ENCODE results near the gene REV1. TPM values are rescaled to one million over a fixed set of nuclear protein-coding genes. Genes with fewer than 3 reads are reported as not detected.
"Not testable (repeated sequence)": the region's sequence is repeated elsewhere in the genome, so short reads cannot be mapped to it uniquely, and the experiment has no call there.

The REV1 gene
- polyA plus RNA-seq, 4 donors, result 51.0 to 73.9 (median 59.6) TPM

GRCh38 chr2:99488539-99489062 is 1.2 kb downstream of the REV1 start:
- peak in 1 of 4 donors; percentile 12 for DNase-seq (ENCODE audit: low read depth in 4 of 4, low spot score in 3 of 4)

- no peak for DNase-seq (ENCODE audit: low read depth in 4 of 4, low spot score in 3 of 4)
Observed at GRCh38 chr2:99487906-99488305, 1.9 kb downstream of the REV1 start.

GRCh38 chr2:99485824-99486223 is 4.0 kb downstream of the REV1 start:
- no peak for DNase-seq (ENCODE audit: low read depth in 4 of 4, low spot score in 3 of 4)

- DNase-seq (ENCODE audit: low read depth in 4 of 4, low spot score in 3 of 4), result no peak
Observed at GRCh38 chr2:99485411-99485810, 4.4 kb downstream of the REV1 start.

GRCh38 chr2:99484205-99484604 is 5.6 kb downstream of the REV1 start:
- DNase-seq (ENCODE audit: low read depth in 4 of 4, low spot score in 3 of 4), result no peak

GRCh38 chr2:99481941-99482340 is 7.9 kb downstream of the REV1 start:
- no peak for DNase-seq (ENCODE audit: low read depth in 4 of 4, low spot score in 3 of 4)

- no peak for DNase-seq (ENCODE audit: low read depth in 4 of 4, low spot score in 3 of 4)
Observed at GRCh38 chr2:99481527-99481926, 8.3 kb downstream of the REV1 start.

- no peak for DNase-seq (ENCODE audit: low read depth in 4 of 4, low spot score in 3 of 4)
Observed at GRCh38 chr2:99480390-99480789, 9.4 kb downstream of the REV1 start.

- no peak for DNase-seq (ENCODE audit: low read depth in 4 of 4, low spot score in 3 of 4)
Observed at GRCh38 chr2:99478632-99479031, 11.2 kb downstream of the REV1 start.

- no peak for DNase-seq (ENCODE audit: low read depth in 4 of 4, low spot score in 3 of 4)
Observed at GRCh38 chr2:99477054-99477453, 12.8 kb downstream of the REV1 start.

- no peak for DNase-seq (ENCODE audit: low read depth in 4 of 4, low spot score in 3 of 4)
Observed at GRCh38 chr2:99476629-99477028, 13.2 kb downstream of the REV1 start.

GRCh38 chr2:99475095-99475494 is 14.7 kb downstream of the REV1 start:
- DNase-seq (ENCODE audit: low read depth in 4 of 4, low spot score in 3 of 4), result not testable (repeated sequence)

- no peak for DNase-seq (ENCODE audit: low read depth in 4 of 4, low spot score in 3 of 4)
Observed at GRCh38 chr2:99473518-99474083, 16.2 kb downstream of the REV1 start.

GRCh38 chr2:99472600-99472960 is 17.2 kb downstream of the REV1 start:
- DNase-seq (ENCODE audit: low read depth in 4 of 4, low spot score in 3 of 4), result no peak

- DNase-seq (ENCODE audit: low read depth in 4 of 4, low spot score in 3 of 4), result no peak
Observed at GRCh38 chr2:99471654-99472599, 17.9 kb downstream of the REV1 start.

GRCh38 chr2:99470957-99471356 is 18.9 kb downstream of the REV1 start:
- DNase-seq (ENCODE audit: low read depth in 4 of 4, low spot score in 3 of 4), result no peak

GRCh38 chr2:99470459-99470858 is 19.4 kb downstream of the REV1 start:
- not testable (repeated sequence) for DNase-seq (ENCODE audit: low read depth in 4 of 4, low spot score in 3 of 4)

GRCh38 chr2:99469394-99469793 is 20.4 kb downstream of the REV1 start:
- DNase-seq (ENCODE audit: low read depth in 4 of 4, low spot score in 3 of 4), result no peak

- no peak for DNase-seq (ENCODE audit: low read depth in 4 of 4, low spot score in 3 of 4)
Observed at GRCh38 chr2:99468155-99468554, 21.7 kb downstream of the REV1 start.

GRCh38 chr2:99467390-99467789 is 22.4 kb downstream of the REV1 start:
- no peak for DNase-seq (ENCODE audit: low read depth in 4 of 4, low spot score in 3 of 4)

GRCh38 chr2:99461828-99462483 is 27.9 kb downstream of the REV1 start:
- no peak for DNase-seq (ENCODE audit: low read depth in 4 of 4, low spot score in 3 of 4)

All from left renal pelvis (tissue), 4 donors.